Umbilical cord (tissue), 2 donors: Measurements from ENCODE around the gene NRAP. TPM values are rescaled to one million over a fixed set of nuclear protein-coding genes. Genes with fewer than 3 reads are reported as not detected.
A peak's percentile ranks its signal among the peaks of the same experiment; 100 is the strongest.
"Not testable (repeated sequence)": the region's sequence is repeated elsewhere in the genome, so short reads cannot be mapped to it uniquely, and the experiment has no call there.

ENCODE experiments used
- DNase-seq: peaks from one replicate; pipeline ENCODE4 v3.0.0-alpha.2; 2015; ENCODE audit warnings: low spot score
- total RNA-seq: library from RNA; depleted of rRNA; stranded (reverse); fragments of >200 nt; gene quantifications from one replicate; pipeline ENCODE4 v1.2.3, GENCODE V29; 2014; ENCODE audit warnings: low replicate concordance; ENCODE audit not compliant: insufficient read depth

The NRAP gene
- total RNA-seq, 1 donor from 2014 or later, result not detected

DNA sequence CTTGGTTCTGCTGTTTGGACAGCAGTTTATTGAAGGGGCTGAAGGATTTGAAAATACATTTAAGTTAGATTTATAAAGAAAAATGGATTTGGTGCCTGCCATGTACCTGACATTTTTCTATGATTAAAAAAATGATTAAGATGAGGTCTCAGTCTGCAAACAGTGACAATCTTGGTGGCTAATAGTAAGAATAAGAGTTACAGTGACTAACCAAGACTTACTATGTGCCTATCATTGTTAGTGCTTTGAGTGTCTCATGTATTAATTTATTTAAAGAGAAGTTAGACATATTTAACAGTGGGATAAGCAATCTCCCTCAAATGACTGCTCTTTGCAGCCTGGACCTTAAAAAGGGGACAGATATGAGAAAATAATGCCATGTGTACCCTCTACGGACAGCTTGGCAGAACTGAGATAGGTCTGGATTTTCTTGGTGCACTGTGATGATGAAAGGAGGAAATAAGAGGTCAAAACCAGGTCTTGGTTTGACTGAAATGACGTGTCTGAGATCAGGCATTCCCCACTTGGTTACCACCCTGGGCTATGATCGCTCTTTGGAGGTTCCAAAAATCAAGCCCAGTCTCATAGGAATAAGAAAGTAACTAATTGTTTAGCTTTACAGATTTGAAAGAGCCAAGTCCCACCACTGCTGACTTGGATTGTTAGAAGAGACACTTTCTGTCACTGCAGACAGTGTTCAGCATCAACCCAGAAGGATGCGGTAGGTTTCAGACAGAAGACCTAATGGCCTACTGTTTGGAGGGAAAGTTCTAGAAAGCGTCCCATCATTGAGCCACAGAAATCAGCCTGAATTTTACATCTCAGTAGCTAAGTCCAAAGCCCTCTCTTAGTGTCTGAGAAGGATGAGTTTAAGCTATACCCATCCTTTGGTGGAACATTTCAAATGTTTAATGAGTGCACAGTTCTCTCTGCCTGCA lies 18.0 kb upstream of the NRAP start:
- DNase-seq, result no peak

DNA sequence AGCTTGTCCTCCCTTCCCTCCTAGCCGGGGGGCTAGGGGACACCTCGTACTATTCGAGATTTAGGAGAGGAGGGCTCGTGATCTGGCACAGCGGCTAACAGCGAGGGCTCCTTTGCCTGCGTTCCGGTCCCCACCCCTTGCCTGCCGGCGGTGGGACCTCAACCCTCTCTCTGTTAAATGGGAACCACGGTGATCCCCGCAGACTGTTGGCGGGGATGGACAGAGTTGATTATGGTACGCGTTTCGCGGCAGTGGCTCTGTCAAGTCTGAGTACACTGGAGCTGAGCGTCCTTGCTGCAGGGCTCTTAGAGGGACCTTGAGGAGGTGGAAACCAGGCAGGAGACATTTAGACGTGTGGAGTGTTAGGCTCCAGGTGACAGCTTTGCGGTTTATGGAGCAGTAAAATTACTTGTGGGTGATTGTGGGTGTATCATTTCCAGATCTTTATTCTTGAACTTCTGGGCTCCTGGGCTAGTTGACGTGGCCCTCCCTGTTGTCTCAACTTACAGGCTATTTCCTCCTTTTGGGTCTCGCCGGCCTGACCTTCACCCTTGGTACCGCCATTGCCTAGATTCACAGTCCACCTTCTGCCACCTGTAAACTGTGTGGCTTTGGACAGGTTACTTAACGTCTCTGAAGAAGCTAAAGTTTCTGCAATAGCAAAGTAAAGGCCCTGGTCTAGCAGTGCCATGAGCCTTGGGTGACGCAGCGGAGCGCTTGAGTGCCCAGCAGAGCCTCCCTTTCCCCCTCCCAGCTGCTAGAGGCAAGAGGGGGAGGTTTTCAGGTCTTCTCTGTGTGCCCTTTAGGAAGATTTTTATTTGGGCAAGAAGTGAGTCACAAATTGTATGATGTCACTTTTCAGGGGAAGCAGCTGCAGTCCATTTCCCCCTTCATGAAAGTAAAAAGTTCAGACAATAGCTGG lies 16.6 kb upstream of the NRAP start:
- peak; percentile 48 for DNase-seq

DNA sequence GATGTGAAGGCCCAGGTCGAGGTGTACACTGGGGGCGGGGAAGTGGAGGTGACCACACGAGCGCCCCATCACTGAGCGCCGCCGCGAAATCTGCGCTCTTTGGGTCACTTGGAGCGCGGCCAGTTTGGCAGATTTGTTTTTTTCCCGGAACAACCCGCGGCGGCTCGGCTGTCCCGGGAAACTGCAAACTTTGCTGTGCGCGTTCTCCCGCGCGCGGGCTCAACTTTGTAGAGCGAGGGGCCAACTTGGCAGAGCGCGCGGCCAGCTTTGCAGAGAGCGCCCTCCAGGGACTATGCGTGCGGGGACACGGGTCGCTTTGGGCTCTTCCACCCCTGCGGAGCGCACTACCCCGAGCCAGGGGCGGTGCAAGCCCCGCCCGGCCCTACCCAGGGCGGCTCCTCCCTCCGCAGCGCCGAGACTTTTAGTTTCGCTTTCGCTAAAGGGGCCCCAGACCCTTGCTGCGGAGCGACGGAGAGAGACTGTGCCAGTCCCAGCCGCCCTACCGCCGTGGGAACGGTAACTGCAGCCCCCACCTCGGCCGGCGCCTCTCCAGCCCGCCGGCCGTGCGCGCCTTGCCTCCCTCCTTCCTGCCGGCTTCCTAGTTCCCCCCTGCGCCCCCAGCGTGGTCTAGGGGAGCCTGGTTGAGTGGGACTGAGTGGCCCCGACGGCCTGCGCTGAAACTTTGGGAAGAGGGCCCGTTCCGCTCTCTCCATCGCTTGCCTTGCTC lies 15.8 kb upstream of the NRAP start, which contains the start of gene CASP7:
Gene CASP7, plus strand, starts transcription at position 450 of the 727 bp plus-strand sequence. CDS start 17,582 bp downstream, outside the sequence.
- DNase-seq, result peak; percentile 84

DNA sequence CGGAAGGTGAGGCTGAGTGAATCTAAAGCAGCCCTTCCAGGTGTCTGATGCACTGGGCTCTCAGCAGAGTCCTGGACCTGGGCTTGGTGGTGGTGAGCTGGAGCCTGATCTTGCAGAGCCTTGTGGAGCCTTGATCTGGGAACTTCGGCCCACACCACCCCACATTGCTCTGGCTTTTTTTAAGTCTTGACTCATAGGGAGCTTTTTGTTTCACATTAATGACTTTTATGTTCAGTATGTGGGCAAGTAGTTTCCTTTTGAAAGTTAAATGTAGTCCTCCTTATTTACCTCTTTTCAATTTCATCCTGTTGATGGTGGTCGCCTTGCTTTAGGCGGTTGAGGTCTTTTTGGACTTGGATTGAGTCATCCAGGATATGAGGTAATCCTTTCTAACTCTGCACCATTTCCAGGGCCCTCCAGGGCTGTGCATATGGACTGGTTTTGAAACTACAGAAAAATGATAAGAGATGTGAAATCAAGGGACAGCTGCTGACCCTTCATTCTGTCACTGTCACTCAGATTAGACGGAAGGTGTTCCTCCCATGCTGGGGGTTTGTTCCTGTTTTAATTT lies 2.9 kb upstream of the NRAP start:
- no peak for DNase-seq

DNA sequence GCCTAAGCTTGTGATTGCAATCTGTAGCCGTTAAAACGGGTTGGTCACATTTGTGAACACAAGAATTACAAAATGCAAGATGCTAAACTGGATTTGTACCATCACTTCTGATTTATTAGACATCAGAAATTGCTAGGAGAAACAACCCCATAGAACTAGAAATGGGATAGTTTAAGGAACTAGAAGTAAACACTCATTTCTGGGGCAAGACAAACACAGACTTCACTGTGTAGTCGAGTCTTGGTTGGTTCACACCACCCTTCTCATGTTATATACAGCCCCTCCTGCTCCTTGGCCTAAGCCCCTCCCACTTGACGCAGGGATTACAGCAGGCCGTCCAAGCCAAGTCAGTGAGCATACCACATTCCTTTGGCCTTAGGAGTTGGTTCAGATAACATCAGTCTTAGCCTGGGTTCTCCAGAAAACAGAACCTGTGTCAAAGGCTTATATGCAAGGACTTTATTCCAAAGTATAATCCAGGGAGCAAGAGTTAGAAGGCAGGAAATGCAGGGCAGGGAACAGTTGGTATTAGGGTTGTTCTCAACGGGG lies 2.0 kb upstream of the NRAP start:
- peak; percentile 66 for DNase-seq

DNA sequence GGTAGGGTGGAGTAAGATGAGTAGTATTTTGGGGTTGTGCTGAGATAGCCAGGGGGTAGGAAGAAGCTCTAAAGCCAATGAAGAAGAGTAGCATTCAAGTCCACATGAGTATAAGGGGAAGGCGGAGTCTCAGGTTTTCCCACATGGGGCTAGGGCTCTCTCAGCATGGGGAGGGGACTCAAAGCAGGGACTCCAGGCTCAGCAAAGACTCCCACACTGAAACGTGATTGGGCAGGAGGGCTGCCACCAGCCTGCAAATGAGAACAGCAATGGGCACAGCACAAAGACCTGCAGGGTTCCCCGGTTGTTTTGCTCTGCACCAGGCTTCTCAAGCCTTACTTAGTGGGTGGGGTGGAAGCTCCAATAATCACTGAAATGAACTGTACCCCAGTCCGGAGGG lies 1.5 kb upstream of the NRAP start:
- no peak for DNase-seq

DNA sequence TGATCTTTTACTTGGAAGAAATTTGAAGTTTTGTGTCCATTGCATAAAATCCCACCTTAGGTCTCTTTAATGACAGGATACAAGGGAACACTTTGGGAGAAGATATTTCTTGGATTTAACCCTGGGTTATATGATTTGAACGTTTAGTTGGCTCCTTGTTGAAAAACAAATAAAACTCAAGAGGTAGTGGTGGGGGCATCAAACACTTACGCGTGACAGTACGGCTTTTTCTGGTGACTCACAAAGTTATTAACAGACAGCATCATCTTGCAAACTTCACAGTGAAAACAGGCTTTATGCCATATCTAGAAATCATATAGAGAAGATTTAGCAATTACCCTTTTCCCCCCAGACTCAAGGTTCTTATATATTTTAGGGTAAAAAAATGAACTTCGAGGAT lies 699 bp downstream of the NRAP start:
- DNase-seq, result no peak

DNA sequence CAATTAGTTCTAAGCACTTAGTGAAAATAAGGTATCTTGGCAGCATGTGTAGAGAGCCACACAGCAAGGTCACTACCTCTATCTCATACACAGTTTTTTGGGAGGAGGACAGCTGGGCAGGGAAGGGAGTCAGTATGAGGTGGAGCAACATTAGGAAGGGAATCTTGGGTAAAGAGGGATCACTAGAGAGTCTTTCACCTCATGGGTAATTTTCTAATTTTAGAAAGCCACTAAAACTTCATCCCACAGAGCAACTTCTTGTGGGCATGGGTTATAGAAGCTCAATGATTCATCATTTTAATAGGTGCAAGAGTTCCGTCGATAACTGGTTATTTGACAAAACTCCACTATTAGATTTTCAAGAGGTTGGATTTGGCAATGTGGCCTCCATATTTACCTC lies 2.5 kb downstream of the NRAP start:
- DNase-seq, result no peak

DNA sequence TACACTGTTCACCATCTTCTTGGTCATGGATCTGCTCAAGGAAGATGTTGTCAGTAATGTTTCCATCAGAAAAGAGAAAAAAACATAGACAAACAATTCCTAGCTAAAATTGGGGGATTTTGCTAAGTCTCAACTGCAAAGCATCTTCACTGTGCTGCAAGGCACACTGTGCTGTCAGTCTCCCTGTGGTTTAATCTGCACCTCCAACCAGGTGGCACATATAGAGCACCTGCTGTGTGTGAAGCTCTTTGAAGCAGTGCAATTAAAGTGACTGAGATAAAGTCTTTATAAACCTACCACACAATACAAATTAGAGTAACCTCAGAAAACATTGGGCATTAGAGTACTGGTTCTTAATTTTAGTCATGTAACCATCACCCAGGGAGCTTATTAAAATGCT lies 6.3 kb downstream of the NRAP start:
- DNase-seq, result no peak

DNA sequence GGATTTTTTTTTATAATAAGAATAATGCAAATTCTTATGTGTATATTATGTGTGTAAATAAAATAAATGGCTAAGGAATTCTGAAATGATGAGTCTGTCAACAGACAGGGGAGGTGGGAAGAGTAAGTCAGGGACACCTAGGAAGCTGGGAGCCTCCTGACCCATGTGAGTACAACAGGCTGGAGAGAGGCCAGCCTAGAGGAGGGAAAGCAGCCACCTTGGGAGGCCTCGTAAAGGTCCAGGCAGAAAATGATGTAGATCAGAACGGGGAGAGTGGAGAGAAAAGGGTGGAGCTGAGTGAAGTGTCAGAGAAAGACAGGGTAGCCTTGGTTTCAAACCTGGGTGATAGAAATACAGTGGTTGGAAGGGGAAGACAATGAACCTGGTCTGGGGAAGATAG lies 6.9 kb downstream of the NRAP start:
- no peak for DNase-seq

DNA sequence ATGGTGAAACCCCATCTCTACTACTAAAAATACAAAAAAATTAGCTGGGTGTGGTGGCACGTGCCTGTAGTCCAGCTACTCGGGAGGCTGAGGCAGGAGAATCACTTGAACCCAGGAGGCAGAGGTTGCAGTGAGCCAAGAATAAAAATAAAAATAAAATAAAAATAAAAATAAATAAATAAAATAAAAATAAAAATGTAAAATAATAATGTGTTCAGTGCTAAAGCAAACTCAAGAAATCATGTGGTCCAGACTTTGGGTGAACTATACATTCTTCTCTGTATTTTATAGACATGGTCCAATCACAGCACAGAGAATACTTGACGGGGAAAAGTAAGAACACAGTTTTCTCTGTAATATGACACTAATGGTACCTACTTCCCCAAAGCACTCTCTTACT lies 11.4 kb downstream of the NRAP start:
- DNase-seq, result not testable (repeated sequence)

DNA sequence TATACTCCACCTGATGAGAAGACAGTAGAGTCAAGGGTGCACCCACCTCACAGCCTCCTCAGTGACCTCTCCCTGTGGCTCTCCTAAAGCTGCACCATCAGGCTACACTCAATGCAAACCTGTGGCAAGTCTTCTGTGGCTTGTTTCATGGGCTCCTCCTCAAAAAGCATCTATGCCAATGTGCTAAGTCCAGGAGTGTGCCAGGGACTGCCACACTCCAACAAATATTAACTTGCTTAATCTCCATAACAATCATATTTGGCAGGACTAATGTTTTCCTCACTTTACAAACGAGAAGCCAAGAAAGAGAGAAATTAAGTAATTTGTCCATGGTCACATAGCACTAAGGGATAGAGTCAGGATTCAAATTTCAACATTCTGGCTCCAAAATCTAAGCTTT lies 11.9 kb downstream of the NRAP start:
- no peak for DNase-seq

DNA sequence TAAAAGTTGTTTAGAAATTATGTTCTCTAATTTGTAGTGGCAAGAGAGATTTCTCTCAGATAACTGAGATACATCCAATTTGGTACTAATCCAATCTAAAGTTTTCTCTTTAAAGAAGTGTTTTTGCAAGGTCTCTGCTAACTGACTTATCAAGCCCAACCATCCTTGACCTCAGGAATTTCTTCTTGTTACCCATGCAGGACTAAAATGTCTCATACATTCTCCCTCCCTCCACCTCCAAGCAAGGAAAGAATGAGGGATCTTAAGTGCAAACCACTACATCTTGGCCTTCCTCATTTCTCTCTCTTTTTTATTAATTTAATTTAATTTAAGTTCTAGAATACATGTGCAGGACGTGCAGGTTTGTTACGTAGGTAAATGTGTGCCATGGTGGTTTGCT lies 12.8 kb downstream of the NRAP start:
- no peak for DNase-seq

DNA sequence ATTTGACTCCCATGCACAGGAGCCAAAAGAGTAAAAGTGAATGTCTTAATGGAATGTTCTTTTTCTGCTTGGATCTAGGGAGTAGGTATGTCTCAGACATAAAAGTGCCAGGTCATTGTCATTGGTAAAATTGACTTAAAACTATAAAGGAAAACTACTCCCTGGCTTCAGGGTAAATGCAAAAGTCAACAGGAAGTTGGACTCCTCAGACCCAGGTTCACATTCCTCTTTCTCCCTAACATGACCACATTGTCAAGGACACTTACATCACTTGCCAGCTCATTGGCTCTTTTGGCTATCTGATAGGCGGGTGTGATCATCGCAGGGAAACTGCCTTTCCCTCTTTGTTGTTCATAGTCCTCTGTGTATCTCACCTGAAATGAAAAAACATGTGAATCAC lies 13.7 kb downstream of the NRAP start:
- DNase-seq, result no peak

DNA sequence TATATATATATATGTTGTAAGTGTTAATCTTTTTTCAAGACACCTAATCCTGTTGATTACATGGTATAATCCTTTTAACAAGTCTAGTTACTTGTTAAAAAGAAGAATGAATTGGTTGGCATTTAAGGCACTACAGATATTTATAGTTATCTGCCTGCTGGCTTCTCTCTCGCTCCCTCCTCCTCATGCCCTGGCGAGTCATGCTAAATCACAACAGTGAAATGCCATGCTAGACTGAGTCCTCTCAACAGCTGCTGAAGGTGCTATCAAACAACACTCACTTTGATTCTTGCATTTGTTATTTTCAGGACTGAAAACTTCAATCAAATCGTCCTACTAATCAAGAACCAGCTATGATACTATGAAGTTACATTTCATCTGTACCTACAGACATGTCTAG lies 15.4 kb downstream of the NRAP start:
- DNase-seq, result no peak

DNA sequence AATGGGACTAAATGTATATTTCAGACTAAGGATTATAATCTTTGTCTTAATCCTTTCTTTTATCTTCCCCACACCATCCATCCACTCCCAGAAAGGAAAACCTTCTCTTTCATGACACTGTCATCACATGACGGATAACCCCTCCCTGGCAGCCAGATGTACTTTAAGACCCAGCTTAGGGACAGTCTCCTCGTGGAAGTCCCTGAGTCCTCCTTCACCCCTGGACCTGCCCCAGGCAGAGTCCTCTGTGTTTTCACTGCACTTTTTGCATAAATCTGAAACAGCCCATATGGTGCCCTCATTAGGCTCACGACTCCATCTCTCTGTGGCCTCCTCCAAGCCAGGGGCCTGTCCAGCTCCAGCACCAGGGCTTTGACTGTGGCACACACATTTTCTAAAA lies 16.0 kb downstream of the NRAP start:
- no peak for DNase-seq

DNA sequence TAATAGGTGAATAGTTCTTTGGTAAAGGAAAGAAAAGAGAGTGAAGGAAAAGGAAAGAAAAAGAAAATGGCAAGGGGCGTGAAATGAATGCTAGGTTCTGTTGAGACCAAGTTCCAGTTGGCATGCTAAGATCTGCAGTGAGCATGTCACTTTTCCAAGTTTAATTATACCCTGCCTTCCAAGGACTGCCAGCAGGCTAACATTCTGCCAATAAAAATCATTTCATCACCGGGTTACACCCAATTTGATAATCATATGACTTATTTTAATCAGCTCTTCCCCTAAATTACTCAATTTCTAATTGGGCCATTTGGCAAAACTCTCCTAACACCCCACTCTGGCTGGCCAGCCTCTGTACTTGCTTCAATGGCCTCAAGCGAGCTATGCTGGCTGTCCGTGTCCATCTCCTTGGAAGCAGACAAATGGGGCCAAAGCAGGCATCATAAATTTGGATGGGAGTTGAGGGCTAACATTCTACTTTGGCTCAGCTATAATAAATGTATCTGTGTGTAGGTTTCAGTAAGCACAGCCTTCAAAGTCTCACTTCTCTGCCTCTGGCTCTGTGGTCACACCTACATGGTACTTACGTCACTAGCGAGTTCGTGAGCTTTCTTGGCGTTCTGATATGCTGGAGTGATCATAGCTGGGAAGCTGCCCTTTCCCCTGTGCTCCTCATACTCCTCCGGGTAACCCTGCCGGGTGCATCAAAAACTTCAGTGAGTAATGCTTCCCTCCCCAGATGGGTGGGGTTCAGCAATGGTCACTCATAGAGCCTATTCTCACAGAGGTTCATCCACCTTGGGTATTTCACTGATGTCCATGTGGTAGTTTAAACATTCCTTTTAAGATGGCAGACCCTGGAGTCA lies 17.3 kb downstream of the NRAP start:
- DNase-seq, result no peak

DNA sequence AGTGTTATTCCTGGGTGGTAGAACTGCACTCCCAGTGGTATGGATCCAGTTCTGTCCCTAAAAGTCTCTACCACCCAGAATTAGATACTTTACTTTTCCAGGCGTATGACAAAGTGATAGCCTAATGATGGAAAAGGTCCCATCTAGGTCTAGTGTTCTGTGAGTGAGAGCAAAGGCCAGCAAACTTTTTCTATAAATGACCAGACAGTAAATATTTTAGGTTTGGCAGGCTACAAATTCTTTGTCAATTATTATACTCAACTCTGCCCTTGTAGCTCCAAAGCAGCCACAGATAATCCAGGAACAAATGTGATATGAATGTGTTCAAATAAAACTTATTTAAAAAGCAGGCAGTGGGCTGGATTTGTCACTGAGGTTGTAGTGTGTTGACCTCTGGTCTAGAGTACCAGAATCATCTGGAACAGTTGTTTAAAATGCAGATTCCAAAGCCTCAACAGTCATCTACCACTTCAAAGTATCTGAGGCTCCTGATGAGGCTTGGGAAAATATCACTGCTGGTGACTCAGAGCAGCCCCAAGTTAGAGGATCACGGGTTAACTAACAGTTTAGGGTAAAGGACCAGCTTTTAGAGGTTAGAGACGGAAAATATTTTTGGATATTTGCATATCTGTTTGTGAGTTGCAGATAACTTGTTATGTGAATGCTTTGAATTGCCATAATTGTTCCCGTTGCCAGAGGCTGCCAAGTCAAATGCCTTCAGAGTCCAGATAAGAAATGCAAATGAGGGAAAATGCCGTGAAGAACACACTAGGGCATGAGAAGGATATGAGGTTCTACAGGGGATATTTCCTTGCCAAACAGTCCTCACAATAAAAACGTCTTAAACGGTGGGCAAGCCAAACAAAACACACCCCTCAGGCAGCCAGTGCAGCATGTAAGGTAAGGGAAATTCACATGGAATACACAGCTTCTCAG lies 19.4 kb downstream of the NRAP start:
- DNase-seq, result peak; percentile 6

DNA sequence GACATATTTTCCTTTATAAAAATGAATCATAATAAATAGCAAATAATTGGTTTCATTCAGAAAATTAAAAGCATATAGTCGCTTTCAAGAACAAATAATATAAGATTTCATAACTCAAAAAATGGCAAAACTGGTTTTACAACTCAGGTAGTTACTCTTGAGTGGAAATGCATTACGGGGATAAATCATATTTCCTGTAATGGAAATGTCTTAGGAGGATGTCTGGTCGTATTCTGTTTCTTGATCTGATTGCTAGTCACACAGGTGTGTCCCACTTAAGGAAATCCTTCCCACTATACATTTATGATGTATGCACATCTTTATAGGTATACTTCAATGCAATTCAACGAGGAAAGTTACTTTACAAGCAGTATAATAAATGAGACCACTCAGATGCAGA lies 20.7 kb downstream of the NRAP start:
- DNase-seq, result peak; percentile 38
